HepG2 (cell line): ENCODE data around the gene WFDC10B. TPM values are rescaled to one million over a fixed set of nuclear protein-coding genes. Genes with fewer than 3 reads are reported as not detected.

Experiments
- microRNA-seq: library from miRNA; unstranded; fragments of <30 nt; microRNA quantifications from one replicate; pipeline ENCODE4, GENCODE V29; 2020
- polyA plus RNA-seq, 8 experiments: library from polyadenylated mRNA; depleted of rRNA in 3 of 8; stranded (reverse) in 7 of 8; unstranded in 1 of 8; fragments of >200 nt; fragmentation: Illumina TruSeq in 4 of 8; extraction: Trizol in 4 of 8; gene quantifications; 2 replicates each; pipeline versions ENCODE4 v1.2.1 to v1.2.3, GENCODE V29; 2011 to 2016; ENCODE audit warnings: low read depth in 4 of 8, missing spikeins in 1 of 8, mixed read lengths in 1 of 8; ENCODE audit not compliant: insufficient read depth in 1 of 8
- small RNA-seq, 3 experiments: library from RNA; depleted of rRNA; stranded (forward); fragments of <200 nt; gene quantifications; one replicate each; pipeline ENCODE3, GENCODE V24; 2012; ENCODE audit warnings: low read depth in 2 of 3, low replicate concordance in 1 of 3; ENCODE audit not compliant: insufficient read length in 3 of 3, insufficient read depth in 2 of 3
- total RNA-seq, 5 experiments: library from RNA; depleted of rRNA; stranded (reverse); fragments of >200 nt; fragmentation: Illumina TruSeq; extraction: Trizol; gene quantifications; 2 replicates each; pipeline ENCODE4 v1.2.3, GENCODE V29; 2016; ENCODE audit warnings: low read depth in 1 of 5

Gene WFDC10B
- total and polyA plus RNA-seq, 2 of the 13 experiments (the other 11 are each of a cell fraction or from before 2014, with no cell fraction given), result 0.24 TPM; not detected in 1

Small RNAs within 50 kb of the gene (microRNA-seq; reads per million reads assigned to microRNA genes)
- 3.6 reads per million, percentile 23 among the genes with 10 or more reads in this experiment for gene MIR3617

Small RNAs within 50 kb of the gene (small RNA-seq; reads per million reads assigned to genes)
- 0 reads per million in 3 experiments for gene MIR3617
- 0 reads per million in 3 experiments for gene SPINT5P

Other genes starting within 250 kb of the WFDC10B start
- not detected in 2 replicates for gene WFDC2, start 235.3 kb downstream of the WFDC10B start, total RNA-seq (2016; rRNA removed; fragmentation: Illumina TruSeq; extraction: Trizol)
- gene WFDC2, start 235.3 kb downstream of the WFDC10B start, polyA plus RNA-seq (2011; rRNA removed), result 0.13 and 0.33 TPM in 2 replicates
- gene SPINT3, start 189.4 kb downstream of the WFDC10B start, total RNA-seq (2016; rRNA removed; fragmentation: Illumina TruSeq; extraction: Trizol), result not detected in 2 replicates
- not detected in 2 replicates for gene SPINT3, start 189.4 kb downstream of the WFDC10B start, polyA plus RNA-seq (2011; rRNA removed)
- not detected in 2 replicates for gene WFDC6, start 165.5 kb downstream of the WFDC10B start, total RNA-seq (2016; rRNA removed; fragmentation: Illumina TruSeq; extraction: Trizol)
- gene WFDC6, start 165.5 kb downstream of the WFDC10B start, polyA plus RNA-seq (2011; rRNA removed), result not detected in 2 replicates
- gene EPPIN, start 157.6 kb downstream of the WFDC10B start, total RNA-seq (2016; rRNA removed; fragmentation: Illumina TruSeq; extraction: Trizol), result not detected in 2 replicates
- gene EPPIN, start 157.6 kb downstream of the WFDC10B start, polyA plus RNA-seq (2011; rRNA removed), result not detected in 2 replicates
- gene WFDC8, start 125.7 kb downstream of the WFDC10B start, total RNA-seq (2016; rRNA removed; fragmentation: Illumina TruSeq; extraction: Trizol), result not detected in 2 replicates
- gene WFDC8, start 125.7 kb downstream of the WFDC10B start, polyA plus RNA-seq (2011; rRNA removed), result not detected in 2 replicates
- not detected in 2 replicates for gene WFDC10A, start 75.3 kb downstream of the WFDC10B start, total RNA-seq (2016; rRNA removed; fragmentation: Illumina TruSeq; extraction: Trizol)
- not detected in 2 replicates for gene WFDC10A, start 75.3 kb downstream of the WFDC10B start, polyA plus RNA-seq (2011; rRNA removed)
- gene WFDC9, start 73.7 kb downstream of the WFDC10B start, total RNA-seq (2016; rRNA removed; fragmentation: Illumina TruSeq; extraction: Trizol), result not detected in 2 replicates
- not detected in 2 replicates for gene WFDC9, start 73.7 kb downstream of the WFDC10B start, polyA plus RNA-seq (2011; rRNA removed)
- not detected in 2 replicates for gene WFDC11, start 34.8 kb downstream of the WFDC10B start, total RNA-seq (2016; rRNA removed; fragmentation: Illumina TruSeq; extraction: Trizol)
- gene WFDC11, start 34.8 kb downstream of the WFDC10B start, polyA plus RNA-seq (2011; rRNA removed), result not detected in 2 replicates
- gene WFDC13, start 3.0 kb downstream of the WFDC10B start, total RNA-seq (2016; rRNA removed; fragmentation: Illumina TruSeq; extraction: Trizol), result not detected in 2 replicates
- gene WFDC13, start 3.0 kb downstream of the WFDC10B start, polyA plus RNA-seq (2011; rRNA removed), result not detected in 2 replicates
- gene SPINT4, start 17.3 kb upstream of the WFDC10B start, total RNA-seq (2016; rRNA removed; fragmentation: Illumina TruSeq; extraction: Trizol), result not detected in 2 replicates
- gene SPINT4, start 17.3 kb upstream of the WFDC10B start, polyA plus RNA-seq (2011; rRNA removed), result not detected in 2 replicates
- gene WFDC3, start 86.9 kb upstream of the WFDC10B start, total RNA-seq (2016; rRNA removed; fragmentation: Illumina TruSeq; extraction: Trizol), result 0.40 and 0.58 TPM in 2 replicates
- gene WFDC3, start 86.9 kb upstream of the WFDC10B start, polyA plus RNA-seq (2011; rRNA removed), result 0.33 TPM in 1 of 2 replicates, not detected in the other
- gene DNTTIP1, start 86.9 kb upstream of the WFDC10B start, total RNA-seq (2016; rRNA removed; fragmentation: Illumina TruSeq; extraction: Trizol), result 23.2 and 40.1 TPM in 2 replicates
- gene DNTTIP1, start 86.9 kb upstream of the WFDC10B start, polyA plus RNA-seq (2011; rRNA removed), result 56.7 and 56.8 TPM in 2 replicates
- 123 and 139 TPM in 2 replicates for gene UBE2C, start 107.6 kb upstream of the WFDC10B start, total RNA-seq (2016; rRNA removed; fragmentation: Illumina TruSeq; extraction: Trizol)
- 58.6 and 100 TPM in 2 replicates for gene UBE2C, start 107.6 kb upstream of the WFDC10B start, polyA plus RNA-seq (2011; rRNA removed)
- 4.7 and 7.1 TPM in 2 replicates for gene TNNC2, start 122.3 kb upstream of the WFDC10B start, total RNA-seq (2016; rRNA removed; fragmentation: Illumina TruSeq; extraction: Trizol)
- 1.8 and 2.5 TPM in 2 replicates for gene TNNC2, start 122.3 kb upstream of the WFDC10B start, polyA plus RNA-seq (2011; rRNA removed)
- gene SNX21, start 128.8 kb upstream of the WFDC10B start, total RNA-seq (2016; rRNA removed; fragmentation: Illumina TruSeq; extraction: Trizol), result 9.3 and 12.8 TPM in 2 replicates
- 7.7 and 9.3 TPM in 2 replicates for gene SNX21, start 128.8 kb upstream of the WFDC10B start, polyA plus RNA-seq (2011; rRNA removed)
- 31.4 and 39.1 TPM in 2 replicates for gene ACOT8, start 152.4 kb upstream of the WFDC10B start, total RNA-seq (2016; rRNA removed; fragmentation: Illumina TruSeq; extraction: Trizol)
- gene ACOT8, start 152.4 kb upstream of the WFDC10B start, polyA plus RNA-seq (2011; rRNA removed), result 45.5 and 54.4 TPM in 2 replicates
- 5.8 and 7.3 TPM in 2 replicates for gene ZSWIM3, start 152.6 kb upstream of the WFDC10B start, total RNA-seq (2016; rRNA removed; fragmentation: Illumina TruSeq; extraction: Trizol)
- gene ZSWIM3, start 152.6 kb upstream of the WFDC10B start, polyA plus RNA-seq (2011; rRNA removed), result 5.2 and 7.1 TPM in 2 replicates
- gene ZSWIM1, start 176.2 kb upstream of the WFDC10B start, total RNA-seq (2016; rRNA removed; fragmentation: Illumina TruSeq; extraction: Trizol), result 11.7 and 16.5 TPM in 2 replicates
- gene ZSWIM1, start 176.2 kb upstream of the WFDC10B start, polyA plus RNA-seq (2011; rRNA removed), result 9.0 and 9.5 TPM in 2 replicates
- 3.3 and 7.6 TPM in 2 replicates for gene SPATA25, start 182.6 kb upstream of the WFDC10B start, total RNA-seq (2016; rRNA removed; fragmentation: Illumina TruSeq; extraction: Trizol)
- 4.8 and 8.9 TPM in 2 replicates for gene SPATA25, start 182.6 kb upstream of the WFDC10B start, polyA plus RNA-seq (2011; rRNA removed)
- gene NEURL2, start 186.2 kb upstream of the WFDC10B start, total RNA-seq (2016; rRNA removed; fragmentation: Illumina TruSeq; extraction: Trizol), result 4.1 and 9.7 TPM in 2 replicates
- 7.2 and 12.2 TPM in 2 replicates for gene NEURL2, start 186.2 kb upstream of the WFDC10B start, polyA plus RNA-seq (2011; rRNA removed)
- 63.8 and 202 TPM in 2 replicates for gene CTSA, start 186.3 kb upstream of the WFDC10B start, total RNA-seq (2016; rRNA removed; fragmentation: Illumina TruSeq; extraction: Trizol)
- gene CTSA, start 186.3 kb upstream of the WFDC10B start, polyA plus RNA-seq (2011; rRNA removed), result 222 and 231 TPM in 2 replicates
- 7.0 and 16.9 TPM in 2 replicates for gene PLTP, start 207.1 kb upstream of the WFDC10B start, total RNA-seq (2016; rRNA removed; fragmentation: Illumina TruSeq; extraction: Trizol)
- gene PLTP, start 207.1 kb upstream of the WFDC10B start, polyA plus RNA-seq (2011; rRNA removed), result 28.6 and 30.7 TPM in 2 replicates
- gene PCIF1, start 229.7 kb upstream of the WFDC10B start, total RNA-seq (2016; rRNA removed; fragmentation: Illumina TruSeq; extraction: Trizol), result 18.5 and 20.9 TPM in 2 replicates
- gene PCIF1, start 229.7 kb upstream of the WFDC10B start, polyA plus RNA-seq (2011; rRNA removed), result 21.6 and 24.4 TPM in 2 replicates